ENCODE data around the gene DCUN1D2.
"Not testable (repeated sequence)": the region's sequence is repeated elsewhere in the genome, so short reads cannot be mapped to it uniquely, and the experiment has no call there.

DCUN1D2 gene

GRCh38 chr13:113533161-113533840 is 42.8 kb upstream of the DCUN1D2 start:
- H3K4me3 ChIP-seq (ENCODE audit: insufficient read depth, low read depth, low read length, poor library complexity, severe bottlenecking), result no peak overlapping the region
- no peaks in the 10 kb centered on the region for H3K9me3 ChIP-seq (ENCODE audit: control insufficient read depth, low read length)
- H3K36me3 ChIP-seq (ENCODE audit: control insufficient read depth, insufficient read depth, low read length), result no peaks in the 10 kb centered on the region
- no peaks in the 10 kb centered on the region for H3K27me3 ChIP-seq (replicated peaks; ENCODE audit: control insufficient read depth, insufficient read depth, low read length, poor library complexity, severe bottlenecking)
- DNase-seq, result no peak
- no peaks in the 10 kb centered on the region for H3K4me1 ChIP-seq (ENCODE audit: control insufficient read depth, insufficient read depth, low read length, poor library complexity, severe bottlenecking)
- no peak overlapping the region for H3K27ac ChIP-seq (ENCODE audit: insufficient read depth, low read length, poor library complexity, severe bottlenecking)

GRCh38 chr13:113532156-113532806 is 41.8 kb upstream of the DCUN1D2 start:
- Histone ChIP-seq H3K36me3 (ENCODE audit: control insufficient read depth, insufficient read depth, low read length) (no peaks in the 10 kb centered on the region), H3K27ac (ENCODE audit: insufficient read depth, low read length, poor library complexity, severe bottlenecking) (no peak overlapping the region), H3K4me3 (ENCODE audit: insufficient read depth, low read depth, low read length, poor library complexity, severe bottlenecking) (no peak overlapping the region), H3K27me3 (replicated peaks; ENCODE audit: control insufficient read depth, insufficient read depth, low read length, poor library complexity, severe bottlenecking) (no peaks in the 10 kb centered on the region), H3K9me3 (ENCODE audit: control insufficient read depth, low read length) (no peaks in the 10 kb centered on the region), H3K4me1 (ENCODE audit: control insufficient read depth, insufficient read depth, low read length, poor library complexity, severe bottlenecking) (no peaks in the 10 kb centered on the region)
- no peak for DNase-seq

- no peak overlapping the region for H3K4me3 ChIP-seq (ENCODE audit: insufficient read depth, low read depth, low read length, poor library complexity, severe bottlenecking)
- H3K27me3 ChIP-seq (replicated peaks; ENCODE audit: control insufficient read depth, insufficient read depth, low read length, poor library complexity, severe bottlenecking), result no peaks in the 10 kb centered on the region
- no peaks in the 10 kb centered on the region for H3K9me3 ChIP-seq (ENCODE audit: control insufficient read depth, low read length)
- no peaks in the 10 kb centered on the region for H3K4me1 ChIP-seq (ENCODE audit: control insufficient read depth, insufficient read depth, low read length, poor library complexity, severe bottlenecking)
- DNase-seq, result no peak
- H3K36me3 ChIP-seq (ENCODE audit: control insufficient read depth, insufficient read depth, low read length), result peaks cover 4% of the 10 kb centered on the region
- no peak overlapping the region for H3K27ac ChIP-seq (ENCODE audit: insufficient read depth, low read length, poor library complexity, severe bottlenecking)
Observed at GRCh38 chr13:113531041-113531873, 40.7 kb upstream of the DCUN1D2 start.

- Histone ChIP-seq H3K27ac (ENCODE audit: insufficient read depth, low read length, poor library complexity, severe bottlenecking) (no peak overlapping the region), H3K27me3 (replicated peaks; ENCODE audit: control insufficient read depth, insufficient read depth, low read length, poor library complexity, severe bottlenecking) (no peaks in the 10 kb centered on the region), H3K9me3 (ENCODE audit: control insufficient read depth, low read length) (no peaks in the 10 kb centered on the region), H3K36me3 (ENCODE audit: control insufficient read depth, insufficient read depth, low read length) (peaks cover 4% of the 10 kb centered on the region), H3K4me1 (ENCODE audit: control insufficient read depth, insufficient read depth, low read length, poor library complexity, severe bottlenecking) (no peaks in the 10 kb centered on the region), H3K4me3 (ENCODE audit: insufficient read depth, low read depth, low read length, poor library complexity, severe bottlenecking) (no peak overlapping the region)
- no peak for DNase-seq
Observed at GRCh38 chr13:113528813-113529180, 38.3 kb upstream of the DCUN1D2 start.

GRCh38 chr13:113528101-113528812 is 37.7 kb upstream of the DCUN1D2 start:
- Histone ChIP-seq H3K9me3 (ENCODE audit: control insufficient read depth, low read length) (no peaks in the 10 kb centered on the region), H3K27me3 (replicated peaks; ENCODE audit: control insufficient read depth, insufficient read depth, low read length, poor library complexity, severe bottlenecking) (no peaks in the 10 kb centered on the region), H3K36me3 (ENCODE audit: control insufficient read depth, insufficient read depth, low read length) (peaks cover 4% of the 10 kb centered on the region), H3K4me1 (ENCODE audit: control insufficient read depth, insufficient read depth, low read length, poor library complexity, severe bottlenecking) (no peaks in the 10 kb centered on the region), H3K27ac (ENCODE audit: insufficient read depth, low read length, poor library complexity, severe bottlenecking) (no peak overlapping the region), H3K4me3 (ENCODE audit: insufficient read depth, low read depth, low read length, poor library complexity, severe bottlenecking) (no peak overlapping the region)
- no peak for DNase-seq

GRCh38 chr13:113527272-113527958 is 36.9 kb upstream of the DCUN1D2 start:
- no peaks in the 10 kb centered on the region for H3K4me1 ChIP-seq (ENCODE audit: control insufficient read depth, insufficient read depth, low read length, poor library complexity, severe bottlenecking)
- H3K27ac ChIP-seq (ENCODE audit: insufficient read depth, low read length, poor library complexity, severe bottlenecking), result no peak overlapping the region
- peaks cover 4% of the 10 kb centered on the region for H3K36me3 ChIP-seq (ENCODE audit: control insufficient read depth, insufficient read depth, low read length)
- no peaks in the 10 kb centered on the region for H3K27me3 ChIP-seq (replicated peaks; ENCODE audit: control insufficient read depth, insufficient read depth, low read length, poor library complexity, severe bottlenecking)
- DNase-seq, result no peak
- no peak overlapping the region for H3K4me3 ChIP-seq (ENCODE audit: insufficient read depth, low read depth, low read length, poor library complexity, severe bottlenecking)
- H3K9me3 ChIP-seq (ENCODE audit: control insufficient read depth, low read length), result no peaks in the 10 kb centered on the region

- Histone ChIP-seq H3K4me3 (ENCODE audit: insufficient read depth, low read depth, low read length, poor library complexity, severe bottlenecking) (no peak overlapping the region), H3K27me3 (replicated peaks; ENCODE audit: control insufficient read depth, insufficient read depth, low read length, poor library complexity, severe bottlenecking) (no peaks in the 10 kb centered on the region), H3K4me1 (ENCODE audit: control insufficient read depth, insufficient read depth, low read length, poor library complexity, severe bottlenecking) (no peaks in the 10 kb centered on the region), H3K9me3 (ENCODE audit: control insufficient read depth, low read length) (no peaks in the 10 kb centered on the region), H3K27ac (ENCODE audit: insufficient read depth, low read length, poor library complexity, severe bottlenecking) (no peak overlapping the region), H3K36me3 (ENCODE audit: control insufficient read depth, insufficient read depth, low read length) (peaks cover 4% of the 10 kb centered on the region)
- no peak for DNase-seq
Observed at GRCh38 chr13:113526466-113527220, 36.1 kb upstream of the DCUN1D2 start.

GRCh38 chr13:113522438-113522837 is 31.9 kb upstream of the DCUN1D2 start:
- not testable (repeated sequence) for H3K27ac ChIP-seq (ENCODE audit: insufficient read depth, low read length, poor library complexity, severe bottlenecking); H3K9me3 ChIP-seq (ENCODE audit: control insufficient read depth, low read length); H3K27me3 ChIP-seq (replicated peaks; ENCODE audit: control insufficient read depth, insufficient read depth, low read length, poor library complexity, severe bottlenecking); H3K36me3 ChIP-seq (ENCODE audit: control insufficient read depth, insufficient read depth, low read length); DNase-seq; H3K4me3 ChIP-seq (ENCODE audit: insufficient read depth, low read depth, low read length, poor library complexity, severe bottlenecking); H3K4me1 ChIP-seq (ENCODE audit: control insufficient read depth, insufficient read depth, low read length, poor library complexity, severe bottlenecking)

GRCh38 chr13:113520571-113520970 is 30.1 kb upstream of the DCUN1D2 start:
- no peak for DNase-seq
- no peaks in the 10 kb centered on the region for H3K4me1 ChIP-seq (ENCODE audit: control insufficient read depth, insufficient read depth, low read length, poor library complexity, severe bottlenecking)
- no peaks in the 10 kb centered on the region for H3K36me3 ChIP-seq (ENCODE audit: control insufficient read depth, insufficient read depth, low read length)

More at GRCh38 chr13:113520571-113520970, 30.1 kb upstream of the DCUN1D2 start:
- Histone ChIP-seq H3K4me3 (ENCODE audit: insufficient read depth, low read depth, low read length, poor library complexity, severe bottlenecking) (no peak overlapping the region), H3K27me3 (replicated peaks; ENCODE audit: control insufficient read depth, insufficient read depth, low read length, poor library complexity, severe bottlenecking) (no peaks in the 10 kb centered on the region), H3K9me3 (ENCODE audit: control insufficient read depth, low read length) (no peaks in the 10 kb centered on the region), H3K27ac (ENCODE audit: insufficient read depth, low read length, poor library complexity, severe bottlenecking) (no peak overlapping the region)
